Measurements from ENCODE around the gene PTPN21. TPM values are rescaled to one million over a fixed set of nuclear protein-coding genes. Genes with fewer than 3 reads are reported as not detected.

The PTPN21 gene
- total RNA-seq, 4 donors from 2014 or later: 24.7 to 47.2 (median 40.7) TPM

- TF ChIP-seq CTCF (IDR thresholded peaks at IDR 0.05) (no peak), POLR2AphosphoS5 (IDR thresholded peaks at IDR 0.05) (no peak), POLR2A (IDR thresholded peaks at IDR 0.05; ENCODE audit: low read depth) (no peak), EP300 (IDR thresholded peaks at IDR 0.05) (no peak)
- Histone ChIP-seq H3K4me1 (no peaks in the 10 kb centered on the region), H3K9me3 (no peaks in the 10 kb centered on the region), H3K36me3 (peaks cover 13 to 91% (median 73%) of the 10 kb centered on the region in 4 donors), H3K27me3 (no peaks in the 10 kb centered on the region), H3K27ac (replicated peaks in 1 of 4) (no peak overlapping the region), H3K4me3 (no peak overlapping the region)
- no peak for DNase-seq (ENCODE audit: extremely low spot score)
- intact Hi-C loops (cut with DNase I): no loop called here
- 93% methylated on average over 1 of the region's 1 CpG for WGBS
Observed at GRCh38 chr14:88473791-88474190, 81.0 kb downstream of the PTPN21 start.

- intact Hi-C loops (cut with DNase I): no loop called here
- Histone ChIP-seq H3K4me1 (peaks cover 0 to 8% (median 0%) of the 10 kb centered on the region in 4 donors), H3K9me3 (no peaks in the 10 kb centered on the region), H3K36me3 (peaks cover 14 to 85% (median 73%) of the 10 kb centered on the region in 4 donors), H3K27me3 (no peaks in the 10 kb centered on the region), H3K4me3 (no peak overlapping the region), H3K27ac (replicated peaks in 1 of 4) (no peak overlapping the region)
- 93% methylated on average over 7 of the region's 7 CpGs for WGBS
- peak; percentile 26 for DNase-seq (ENCODE audit: extremely low spot score)
- TF ChIP-seq EP300 (IDR thresholded peaks at IDR 0.05): no peak
- TF ChIP-seq CTCF (IDR thresholded peaks at IDR 0.05): no peak
- no peak for TF ChIP-seq POLR2A (IDR thresholded peaks at IDR 0.05; ENCODE audit: low read depth)
- TF ChIP-seq POLR2AphosphoS5 (IDR thresholded peaks at IDR 0.05): no peak
Observed at GRCh38 chr14:88470542-88471440, 84.0 kb downstream of the PTPN21 start.

GRCh38 chr14:88468406-88468805 lies 86.4 kb downstream of the PTPN21 start:
- H3K36me3 ChIP-seq: peaks cover 23 to 87% (median 70%) of the 10 kb centered on the region in 4 donors
- TF ChIP-seq CTCF (IDR thresholded peaks at IDR 0.05): no peak
- TF ChIP-seq POLR2AphosphoS5 (IDR thresholded peaks at IDR 0.05): no peak
- no peak for TF ChIP-seq POLR2A (IDR thresholded peaks at IDR 0.05; ENCODE audit: low read depth)
- TF ChIP-seq EP300 (IDR thresholded peaks at IDR 0.05): no peak
- no peak for DNase-seq (ENCODE audit: extremely low spot score)
- WGBS: 52% methylated on average over 1 of the region's 1 CpG
- no peaks in the 10 kb centered on the region for H3K27me3 ChIP-seq
- intact Hi-C loops (cut with DNase I): no loop called here
- H3K4me3 ChIP-seq: no peak overlapping the region
- peaks cover 0 to 8% (median 0%) of the 10 kb centered on the region in 4 donors for H3K4me1 ChIP-seq
- no peak overlapping the region for H3K27ac ChIP-seq (replicated peaks in 1 of 4)
- H3K9me3 ChIP-seq: no peaks in the 10 kb centered on the region

GRCh38 chr14:88463318-88463717 lies 91.5 kb downstream of the PTPN21 start:
- H3K36me3 ChIP-seq: peaks cover 13 to 65% (median 38%) of the 10 kb centered on the region in 4 donors
- 95% methylated on average over 4 of the region's 4 CpGs for WGBS

More at GRCh38 chr14:88463318-88463717, 91.5 kb downstream of the PTPN21 start:
- H3K4me3 ChIP-seq: no peak overlapping the region
- no peak for TF ChIP-seq POLR2AphosphoS5 (IDR thresholded peaks at IDR 0.05)
- TF ChIP-seq POLR2A (IDR thresholded peaks at IDR 0.05; ENCODE audit: low read depth): no peak
- TF ChIP-seq EP300 (IDR thresholded peaks at IDR 0.05): no peak
- TF ChIP-seq CTCF (IDR thresholded peaks at IDR 0.05): peak in 1 of 3 experiments; percentile 22
- intact Hi-C loops (cut with DNase I): no loop called here
- no peak overlapping the region for H3K27ac ChIP-seq (replicated peaks in 1 of 4)
- peak; percentile 37 for DNase-seq (ENCODE audit: extremely low spot score)
- no peaks in the 10 kb centered on the region for H3K27me3 ChIP-seq
- H3K9me3 ChIP-seq: peaks cover 0 to 23% (median 13%) of the 10 kb centered on the region in 4 donors
- H3K4me1 ChIP-seq: peaks cover 0 to 4% (median 0%) of the 10 kb centered on the region in 4 donors

Measured in esophagus muscularis mucosa (tissue), 4 donors.